KMS-11 (cell line): Measurements from ENCODE around the gene AOPEP.

Source experiments
- H2AFZ ChIP-seq: fragments of 200-600 bp; sonication (generic); 2 replicates; pipeline ENCODE4 v1.6.1; 2016; ENCODE audit warnings: antibody characterized with exemption, mixed run types, low read depth
- H3K27ac ChIP-seq: fragments of 200-600 bp; sonication (generic); 2 replicates; pipeline ENCODE4 v1.6.1; 2016; ENCODE audit warnings: mild to moderate bottlenecking, mixed run types
- H3K27me3 ChIP-seq: fragments of 200-600 bp; sonication (generic); 2 replicates; pipeline ENCODE4 v1.6.1; 2017; ENCODE audit warnings: mild to moderate bottlenecking, low read depth, mixed run types, moderate library complexity; ENCODE audit not compliant: insufficient read depth
- H3K36me3 ChIP-seq: fragments of 200-600 bp; sonication (generic); 2 replicates; pipeline ENCODE4 v1.6.1; 2017; ENCODE audit warnings: mild to moderate bottlenecking, mixed run types; ENCODE audit not compliant: insufficient read depth
- H3K4me1 ChIP-seq: fragments of 200-600 bp; sonication (generic); 2 replicates; pipeline ENCODE4 v1.6.1; 2016; ENCODE audit warnings: mild to moderate bottlenecking, low read depth, mixed run types; ENCODE audit not compliant: poor library complexity, severe bottlenecking
- H3K4me2 ChIP-seq: fragments of 200-600 bp; sonication (generic); 2 replicates; pipeline ENCODE4 v1.7.0; 2016; ENCODE audit warnings: mild to moderate bottlenecking, mixed run types
- H3K4me3 ChIP-seq: fragments of 200-600 bp; sonication (generic); IDR thresholded peaks from 2 replicates; pipeline ENCODE4 v1.6.1; 2017; ENCODE audit warnings: low read depth, low read length, mixed read lengths; ENCODE audit not compliant: insufficient read depth
- H3K79me2 ChIP-seq: fragments of 200-600 bp; sonication (generic); 2 replicates; pipeline ENCODE4 v1.6.1; 2016; ENCODE audit warnings: low read depth, mixed run types; ENCODE audit not compliant: insufficient read depth
- H3K9ac ChIP-seq: fragments of 200-600 bp; sonication (generic); 2 replicates; pipeline ENCODE4 v1.6.1; 2016; ENCODE audit warnings: mild to moderate bottlenecking, mixed run types
- H4K20me1 ChIP-seq: fragments of 200-600 bp; sonication (generic); 2 replicates; pipeline ENCODE4 v1.6.1; 2016; ENCODE audit warnings: mild to moderate bottlenecking, mixed run types; ENCODE audit not compliant: insufficient read depth
- TF ChIP-seq, protein P1 (sequence below): fragments of 200-600 bp; sonication (generic); conservative IDR thresholded peaks from 2 replicates; pipeline ENCODE4 v1.6.1; 2017; ENCODE audit warnings: low read depth, mild to moderate bottlenecking, antibody characterized with exemption, low read length, moderate library complexity, mixed read lengths

AOPEP gene

DNA sequence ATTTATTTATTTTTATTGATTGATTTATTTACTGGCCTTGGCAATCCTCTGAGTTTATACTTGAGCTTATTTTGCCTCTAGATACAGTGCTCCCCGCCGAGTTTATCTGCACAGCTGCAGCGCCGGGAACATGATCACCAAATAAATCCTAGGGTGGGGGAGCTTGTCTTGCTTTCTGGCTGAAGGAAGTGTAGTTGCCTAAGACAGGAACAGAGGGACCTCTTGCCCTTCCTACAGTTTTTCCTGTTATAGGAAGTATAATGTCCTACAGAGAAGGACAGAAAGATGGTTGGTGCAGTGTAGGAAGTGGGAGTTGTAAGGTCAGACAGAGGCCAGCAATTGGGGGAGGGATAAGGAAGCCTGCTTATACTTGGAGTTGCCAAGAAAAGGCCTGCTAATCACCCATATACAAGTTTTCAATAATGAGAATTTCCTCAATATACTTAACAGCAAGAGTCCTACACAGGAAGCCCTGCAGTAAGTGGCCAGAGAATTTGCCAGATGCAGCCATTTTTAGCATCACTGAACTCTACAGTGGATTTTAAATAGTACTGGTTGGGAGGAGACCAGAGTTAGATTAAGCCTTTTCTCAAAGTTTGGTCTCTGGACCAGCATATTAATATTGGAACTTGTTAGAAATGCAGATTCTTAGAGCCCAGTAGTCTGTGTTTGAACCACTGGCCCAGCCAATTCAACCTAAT is 7.7 kb downstream of the AOPEP start:
- no peak overlapping the region for H2AFZ ChIP-seq
- H3K27ac ChIP-seq: no peak overlapping the region
- H3K4me1 ChIP-seq: no peaks in the 10 kb centered on the region
- H3K36me3 ChIP-seq: no peaks in the 10 kb centered on the region
- TF ChIP-seq, protein P1, sequence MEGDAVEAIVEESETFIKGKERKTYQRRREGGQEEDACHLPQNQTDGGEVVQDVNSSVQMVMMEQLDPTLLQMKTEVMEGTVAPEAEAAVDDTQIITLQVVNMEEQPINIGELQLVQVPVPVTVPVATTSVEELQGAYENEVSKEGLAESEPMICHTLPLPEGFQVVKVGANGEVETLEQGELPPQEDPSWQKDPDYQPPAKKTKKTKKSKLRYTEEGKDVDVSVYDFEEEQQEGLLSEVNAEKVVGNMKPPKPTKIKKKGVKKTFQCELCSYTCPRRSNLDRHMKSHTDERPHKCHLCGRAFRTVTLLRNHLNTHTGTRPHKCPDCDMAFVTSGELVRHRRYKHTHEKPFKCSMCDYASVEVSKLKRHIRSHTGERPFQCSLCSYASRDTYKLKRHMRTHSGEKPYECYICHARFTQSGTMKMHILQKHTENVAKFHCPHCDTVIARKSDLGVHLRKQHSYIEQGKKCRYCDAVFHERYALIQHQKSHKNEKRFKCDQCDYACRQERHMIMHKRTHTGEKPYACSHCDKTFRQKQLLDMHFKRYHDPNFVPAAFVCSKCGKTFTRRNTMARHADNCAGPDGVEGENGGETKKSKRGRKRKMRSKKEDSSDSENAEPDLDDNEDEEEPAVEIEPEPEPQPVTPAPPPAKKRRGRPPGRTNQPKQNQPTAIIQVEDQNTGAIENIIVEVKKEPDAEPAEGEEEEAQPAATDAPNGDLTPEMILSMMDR: no peak
- no peak overlapping the region for H3K4me2 ChIP-seq
- H3K27me3 ChIP-seq: no peaks in the 10 kb centered on the region
- H3K4me3 ChIP-seq: no peak overlapping the region
- H3K79me2 ChIP-seq: no peaks in the 10 kb centered on the region
- no peak overlapping the region for H3K9ac ChIP-seq
- no peaks in the 10 kb centered on the region for H4K20me1 ChIP-seq

DNA sequence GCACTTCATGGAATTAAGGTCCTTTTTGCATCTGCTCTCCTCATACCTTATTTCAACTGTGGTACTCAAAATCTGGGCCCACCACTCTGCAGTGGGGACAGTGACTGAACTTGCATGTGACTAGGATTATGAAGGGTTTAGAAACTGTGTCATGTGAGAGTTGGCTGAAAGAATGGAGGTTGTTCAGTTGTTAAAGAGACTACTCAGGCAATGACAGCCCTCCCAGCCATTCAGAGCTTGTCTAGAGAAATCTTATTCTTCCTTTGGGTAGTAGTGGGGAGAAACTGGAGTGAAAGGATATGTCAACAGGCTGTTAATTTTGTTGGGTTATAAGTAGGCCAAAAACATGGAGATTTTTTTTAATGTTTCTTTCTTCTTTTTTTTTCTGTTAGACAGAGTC is 10.3 kb downstream of the AOPEP start:
- TF ChIP-seq, protein P1: no peak
- Histone ChIP-seq H2AFZ (no peak overlapping the region), H3K79me2 (no peaks in the 10 kb centered on the region), H3K4me3 (no peak overlapping the region), H3K27ac (no peak overlapping the region), H3K27me3 (no peaks in the 10 kb centered on the region), H3K36me3 (no peaks in the 10 kb centered on the region), H4K20me1 (no peaks in the 10 kb centered on the region), H3K9ac (no peak overlapping the region), H3K4me1 (no peaks in the 10 kb centered on the region), H3K4me2 (no peak overlapping the region)

DNA sequence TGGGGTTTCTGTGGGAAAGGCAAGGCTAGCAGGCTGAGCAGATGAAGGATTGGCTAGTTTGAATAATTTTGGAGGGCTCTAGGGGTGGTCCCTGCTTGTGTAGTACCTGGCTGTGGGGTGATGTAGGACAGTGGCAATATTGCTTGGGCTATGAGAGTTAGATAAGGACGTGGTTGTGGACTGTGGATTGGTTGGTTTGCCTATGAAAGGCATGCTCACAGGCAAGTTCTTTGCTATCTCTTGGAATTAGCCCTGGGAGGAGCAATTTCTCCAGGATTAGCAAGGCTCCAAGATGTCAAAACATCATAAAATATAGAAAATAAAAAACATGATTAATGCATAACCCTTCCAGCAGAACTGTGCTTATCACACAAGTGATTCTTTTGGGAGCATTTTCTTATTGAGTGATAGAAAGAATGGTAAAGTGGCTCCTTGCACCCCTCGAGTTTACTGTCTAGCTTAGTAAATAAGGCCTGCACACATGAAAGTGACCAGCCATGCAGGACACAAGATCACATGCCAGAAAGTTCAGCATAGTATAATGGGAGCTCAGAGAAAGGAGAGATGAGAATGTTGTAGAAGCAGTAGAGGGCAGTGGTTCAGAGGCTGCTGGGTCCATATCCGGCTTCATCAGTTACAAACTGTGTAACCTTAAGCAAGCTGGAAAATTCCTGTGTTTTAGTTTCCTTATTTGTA is 13.8 kb downstream of the AOPEP start:
- no peaks in the 10 kb centered on the region for H3K27me3 ChIP-seq
- H3K4me1 ChIP-seq: no peaks in the 10 kb centered on the region
- H3K79me2 ChIP-seq: no peaks in the 10 kb centered on the region
- no peaks in the 10 kb centered on the region for H3K36me3 ChIP-seq
- no peak overlapping the region for H3K4me2 ChIP-seq
- H3K4me3 ChIP-seq: no peak overlapping the region
- H3K9ac ChIP-seq: no peak overlapping the region
- TF ChIP-seq, protein P1: no peak
- no peak overlapping the region for H2AFZ ChIP-seq
- no peak overlapping the region for H3K27ac ChIP-seq
- H4K20me1 ChIP-seq: no peaks in the 10 kb centered on the region

DNA sequence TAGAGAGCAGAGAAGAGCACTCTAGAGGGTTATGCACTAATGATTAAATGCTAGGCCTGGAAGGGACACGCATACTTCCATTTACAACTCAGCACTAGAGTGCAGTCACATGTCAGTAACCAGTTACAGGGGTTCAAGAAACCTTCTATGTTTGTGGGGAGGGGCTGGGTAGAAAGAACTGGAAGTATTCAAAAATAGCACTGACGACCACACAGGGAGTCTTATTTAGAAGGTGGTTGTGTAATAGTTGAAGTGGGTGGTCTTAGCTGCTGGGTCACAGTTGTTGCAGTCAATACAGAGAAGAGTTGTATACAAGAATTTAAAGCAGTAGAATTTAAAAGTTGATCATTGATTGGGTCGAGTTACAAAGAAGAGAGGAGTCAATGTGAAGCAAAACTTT is 15.4 kb downstream of the AOPEP start:
- no peaks in the 10 kb centered on the region for H3K36me3 ChIP-seq
- no peak overlapping the region for H3K27ac ChIP-seq
- no peak overlapping the region for H3K4me2 ChIP-seq
- no peak overlapping the region for H3K9ac ChIP-seq
- no peaks in the 10 kb centered on the region for H3K79me2 ChIP-seq
- H3K27me3 ChIP-seq: no peaks in the 10 kb centered on the region
- H4K20me1 ChIP-seq: no peaks in the 10 kb centered on the region
- no peak overlapping the region for H3K4me3 ChIP-seq
- H2AFZ ChIP-seq: no peak overlapping the region
- H3K4me1 ChIP-seq: no peaks in the 10 kb centered on the region
- TF ChIP-seq, protein P1: no peak
